Memory B cell (primary cell): ENCODE data around the gene MEIOSIN.

Experiments
- ATAC-seq: fragments of 150-1000 bp; cut with Tn5 transposase; 2 replicates; pipeline ENCODE4 v1.10.0; 2021; ENCODE audit warnings: low read depth, mild to moderate bottlenecking, moderate library complexity
- DNase-seq, 2 donors: peaks; one replicate each; pipeline ENCODE4 v3.0.0; 2022; ENCODE audit warnings: low spot score in 2 of 2
- H3K27ac Mint-ChIP-seq: one replicate; pipeline ENCODE4 v1.8.0; 2022; ENCODE audit warnings: mild to moderate bottlenecking, moderate library complexity, mixed read lengths
- H3K27me3 Mint-ChIP-seq: one replicate; pipeline ENCODE4 v1.8.0; 2022; ENCODE audit warnings: mixed read lengths
- H3K36me3 Mint-ChIP-seq: one replicate; pipeline ENCODE4 v1.8.0; 2022; ENCODE audit warnings: mild to moderate bottlenecking, mixed read lengths
- H3K4me1 Mint-ChIP-seq: one replicate; pipeline ENCODE4 v1.8.0; 2022; ENCODE audit warnings: mixed read lengths
- H3K4me3 Mint-ChIP-seq: one replicate; pipeline ENCODE4 v1.8.0; 2022; ENCODE audit warnings: mild to moderate bottlenecking, moderate library complexity, mixed read lengths
- H3K9me3 Mint-ChIP-seq: one replicate; pipeline ENCODE4 v1.8.0; 2022; ENCODE audit warnings: mixed read lengths

The MEIOSIN gene

GRCh38 chr19:45773384-45773783, 40.1 kb downstream of the MEIOSIN start:
- ATAC-seq (no peak), DNase-seq (no peak)
- Mint-ChIP-seq H3K4me3 (no peak overlapping the region), H3K36me3 (peaks cover 7% of the 10 kb centered on the region), H3K27me3 (no peaks in the 10 kb centered on the region), H3K4me1 (peaks cover 16% of the 10 kb centered on the region), H3K27ac (no peak overlapping the region), H3K9me3 (no peaks in the 10 kb centered on the region)

DNA sequence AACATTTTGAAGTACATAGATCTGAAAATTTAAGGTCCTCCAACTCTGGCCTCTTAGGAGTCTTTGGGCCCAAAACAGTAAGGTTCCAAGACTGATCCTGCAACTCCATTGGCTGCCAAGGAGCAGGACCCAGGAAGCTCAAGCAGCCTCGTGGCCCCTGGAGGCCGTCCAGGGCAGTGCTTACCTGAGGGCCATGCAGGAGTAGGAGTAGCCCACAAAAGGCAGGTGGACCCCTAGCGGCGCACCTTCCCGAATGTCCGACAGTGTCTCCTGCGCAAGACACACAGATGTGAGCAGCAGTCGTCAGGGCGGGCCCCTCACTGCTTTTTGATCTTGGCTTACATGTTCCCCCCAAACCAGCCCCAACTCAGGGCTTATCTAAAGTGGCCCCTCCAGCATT, 41.5 kb downstream of the MEIOSIN start:
- no peak overlapping the region for H3K4me3 Mint-ChIP-seq
- H3K9me3 Mint-ChIP-seq = no peaks in the 10 kb centered on the region
- ATAC-seq (no peak), DNase-seq (no peak)
- H3K27me3 Mint-ChIP-seq = peaks cover 6% of the 10 kb centered on the region
- H3K27ac Mint-ChIP-seq = no peak overlapping the region
- peaks cover 13% of the 10 kb centered on the region for H3K36me3 Mint-ChIP-seq
- peaks cover 21% of the 10 kb centered on the region for H3K4me1 Mint-ChIP-seq

DNA sequence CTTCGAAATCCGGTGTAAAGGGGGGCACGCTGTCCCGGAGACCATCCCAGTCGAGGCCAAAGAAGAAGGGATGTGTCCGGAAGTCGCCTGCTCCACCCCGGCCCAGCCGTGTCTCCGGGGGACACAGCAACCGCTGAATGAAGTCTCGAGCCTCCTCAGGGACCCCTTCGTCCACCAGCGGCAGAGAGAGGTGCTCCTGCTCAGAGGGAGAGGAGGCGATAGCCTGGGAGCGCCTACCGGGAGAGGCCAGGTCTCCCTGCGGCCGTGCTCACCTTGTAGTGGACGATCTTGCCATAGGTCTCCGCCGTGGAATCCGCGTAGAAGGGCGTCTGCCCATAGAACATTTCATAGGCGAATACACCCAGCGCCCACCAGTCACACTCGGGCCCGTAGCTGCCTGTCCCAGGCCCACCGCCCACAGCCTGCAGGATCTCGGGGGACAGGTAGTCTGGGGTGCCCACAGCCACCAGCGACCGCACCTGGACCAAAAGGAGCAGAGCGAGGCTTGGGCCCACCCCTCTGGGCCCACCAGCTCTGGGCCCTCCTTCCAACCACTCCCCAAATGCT, 44.2 kb downstream of the MEIOSIN start:
- peaks cover 14% of the 10 kb centered on the region for H3K27me3 Mint-ChIP-seq
- H3K36me3 Mint-ChIP-seq = peaks cover 13% of the 10 kb centered on the region
- no peak overlapping the region for H3K4me3 Mint-ChIP-seq
- no peak for DNase-seq
- H3K27ac Mint-ChIP-seq = no peak overlapping the region
- peaks cover 22% of the 10 kb centered on the region for H3K4me1 Mint-ChIP-seq
- ATAC-seq = no peak
- H3K9me3 Mint-ChIP-seq = no peaks in the 10 kb centered on the region

GRCh38 chr19:45778010-45778661, 44.9 kb downstream of the MEIOSIN start:
- no peak overlapping the region for H3K27ac Mint-ChIP-seq
- DNase-seq = no peak
- peaks cover 21% of the 10 kb centered on the region for H3K4me1 Mint-ChIP-seq
- peaks cover 14% of the 10 kb centered on the region for H3K27me3 Mint-ChIP-seq
- H3K4me3 Mint-ChIP-seq = no peak overlapping the region
- H3K36me3 Mint-ChIP-seq = peaks cover 13% of the 10 kb centered on the region
- H3K9me3 Mint-ChIP-seq = no peaks in the 10 kb centered on the region
- no peak for ATAC-seq

GRCh38 chr19:45779231-45780145, 46.2 kb downstream of the MEIOSIN start:
- H3K36me3 Mint-ChIP-seq = peaks cover 13% of the 10 kb centered on the region
- H3K9me3 Mint-ChIP-seq = no peaks in the 10 kb centered on the region
- peaks cover 21% of the 10 kb centered on the region for H3K4me1 Mint-ChIP-seq
- H3K4me3 Mint-ChIP-seq = peak overlapping the region; percentile 72
- DNase-seq (peak; percentile 87 to 90), ATAC-seq (peak; percentile 97)
- H3K27me3 Mint-ChIP-seq = peaks cover 14% of the 10 kb centered on the region
- peak overlapping the region; percentile 10 for H3K27ac Mint-ChIP-seq

DNA sequence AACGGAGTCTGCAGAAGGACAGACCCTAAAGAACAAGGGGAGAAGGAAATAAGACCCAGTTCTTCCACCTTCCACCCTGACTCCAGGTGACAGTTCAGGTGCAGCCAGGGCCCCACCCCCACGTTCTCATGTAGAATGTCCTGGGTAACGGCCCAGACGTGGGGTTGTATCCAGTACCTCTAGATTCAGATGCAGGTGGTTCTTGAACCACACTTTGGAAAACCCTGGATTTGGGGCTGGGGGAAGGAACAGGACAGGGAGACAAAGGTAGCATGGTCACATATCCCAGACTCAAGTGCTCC, 46.9 kb downstream of the MEIOSIN start:
- Mint-ChIP-seq H3K4me3 (no peak overlapping the region), H3K36me3 (peaks cover 13% of the 10 kb centered on the region), H3K27me3 (peaks cover 14% of the 10 kb centered on the region), H3K9me3 (no peaks in the 10 kb centered on the region), H3K27ac (no peak overlapping the region), H3K4me1 (peaks cover 21% of the 10 kb centered on the region)
- DNase-seq = no peak
- no peak for ATAC-seq

GRCh38 chr19:45780448-45781213, 47.4 kb downstream of the MEIOSIN start:
- DNase-seq (no peak), ATAC-seq (no peak)
- H3K27ac Mint-ChIP-seq = no peak overlapping the region
- peaks cover 21% of the 10 kb centered on the region for H3K4me1 Mint-ChIP-seq
- H3K27me3 Mint-ChIP-seq = peaks cover 14% of the 10 kb centered on the region
- H3K4me3 Mint-ChIP-seq = no peak overlapping the region
- H3K9me3 Mint-ChIP-seq = no peaks in the 10 kb centered on the region
- peaks cover 13% of the 10 kb centered on the region for H3K36me3 Mint-ChIP-seq

DNA sequence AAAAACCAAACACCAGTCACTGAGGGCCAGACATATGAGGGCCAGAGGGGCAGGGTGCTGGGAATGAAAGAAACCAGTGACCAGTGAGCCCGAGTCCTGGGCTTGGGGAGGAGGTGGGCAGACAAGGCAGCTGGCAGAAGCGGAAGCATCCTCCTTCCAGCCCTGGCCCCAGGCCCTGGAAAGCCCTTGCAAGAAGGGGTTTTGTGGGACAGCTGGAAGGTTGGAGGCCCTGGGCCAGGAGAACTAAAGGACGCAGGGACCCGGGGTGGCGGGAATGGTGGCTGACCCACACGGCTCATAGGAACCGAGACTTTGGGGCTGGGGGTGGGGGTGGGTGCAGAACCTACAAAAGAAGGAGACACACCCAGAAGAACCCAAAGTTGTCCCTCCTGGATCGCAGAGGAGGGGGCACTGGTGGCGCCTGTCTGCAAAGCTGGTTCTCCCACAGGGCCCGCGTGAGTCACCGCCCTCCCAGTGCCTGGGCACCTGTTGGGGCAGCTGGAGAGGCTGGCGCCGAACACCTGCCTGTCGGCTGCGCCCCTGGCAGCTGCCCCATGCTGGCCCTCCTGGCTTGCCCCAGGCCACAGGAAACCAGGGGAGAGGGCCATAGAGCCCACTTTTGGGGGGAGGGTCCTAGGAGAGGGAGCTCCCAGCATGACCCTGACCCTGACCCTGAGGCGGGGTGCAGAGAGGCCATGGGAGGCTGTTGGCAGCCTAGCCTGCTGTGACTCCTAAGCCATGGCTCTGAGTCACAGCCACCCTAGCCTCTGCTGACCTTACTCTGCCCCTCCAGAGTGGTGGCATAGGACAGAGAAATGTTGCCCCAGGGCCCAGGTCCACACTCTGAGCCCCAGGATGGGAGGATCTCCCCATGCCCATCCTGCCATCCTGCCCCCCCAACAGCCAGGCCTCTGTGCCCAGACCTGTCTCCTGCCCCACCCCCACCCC, 48.2 kb downstream of the MEIOSIN start:
- peaks cover 21% of the 10 kb centered on the region for H3K4me1 Mint-ChIP-seq
- H3K36me3 Mint-ChIP-seq = peaks cover 16% of the 10 kb centered on the region
- H3K9me3 Mint-ChIP-seq = no peaks in the 10 kb centered on the region
- no peak for DNase-seq
- ATAC-seq = no peak
- peaks cover 14% of the 10 kb centered on the region for H3K27me3 Mint-ChIP-seq
- no peak overlapping the region for H3K27ac Mint-ChIP-seq
- H3K4me3 Mint-ChIP-seq = no peak overlapping the region

DNA sequence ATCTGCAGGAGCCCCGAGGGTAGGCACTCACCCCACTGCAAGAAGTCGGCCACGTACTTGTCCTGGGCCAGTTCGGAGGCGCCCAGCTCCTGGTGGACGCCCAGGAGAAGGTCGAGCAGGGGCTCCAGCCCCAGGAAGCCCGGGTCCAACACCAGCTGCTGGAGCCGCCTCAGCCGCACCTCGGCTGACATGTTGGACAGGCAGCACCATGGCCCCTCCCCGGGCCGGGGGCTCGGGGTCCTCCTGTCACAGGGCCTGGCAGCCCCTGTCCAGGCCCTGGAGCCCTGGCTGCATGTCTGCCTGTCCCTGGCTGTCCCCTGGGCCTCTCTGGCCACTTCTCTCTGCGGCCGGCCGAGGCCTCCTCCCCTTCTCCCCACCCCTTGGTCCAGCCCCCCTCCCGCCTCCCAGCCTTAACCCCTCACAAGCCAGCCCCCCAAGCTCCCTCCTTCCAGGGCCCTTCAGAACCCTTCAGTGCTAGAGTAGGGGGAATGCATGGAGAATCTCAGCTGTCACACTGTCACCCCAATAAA, 49.0 kb downstream of the MEIOSIN start, which contains the start of gene DMPK:
TSS of gene DMPK (minus strand) at position 329 of the 530 bp plus-strand sequence. CDS start at position 191, 138 bp downstream.
- Mint-ChIP-seq H3K4me3 (no peak within 1 kb of the TSS), H3K4me1 (peaks cover 21% of the 10 kb centered on the region), H3K27me3 (peaks cover 14% of the 10 kb centered on the region), H3K36me3 (peaks cover 15% of the 10 kb centered on the region), H3K9me3 (no peaks in the 10 kb centered on the region), H3K27ac (no peak within 1 kb of the TSS)
- no peak for ATAC-seq
- DNase-seq = no peak

DNA sequence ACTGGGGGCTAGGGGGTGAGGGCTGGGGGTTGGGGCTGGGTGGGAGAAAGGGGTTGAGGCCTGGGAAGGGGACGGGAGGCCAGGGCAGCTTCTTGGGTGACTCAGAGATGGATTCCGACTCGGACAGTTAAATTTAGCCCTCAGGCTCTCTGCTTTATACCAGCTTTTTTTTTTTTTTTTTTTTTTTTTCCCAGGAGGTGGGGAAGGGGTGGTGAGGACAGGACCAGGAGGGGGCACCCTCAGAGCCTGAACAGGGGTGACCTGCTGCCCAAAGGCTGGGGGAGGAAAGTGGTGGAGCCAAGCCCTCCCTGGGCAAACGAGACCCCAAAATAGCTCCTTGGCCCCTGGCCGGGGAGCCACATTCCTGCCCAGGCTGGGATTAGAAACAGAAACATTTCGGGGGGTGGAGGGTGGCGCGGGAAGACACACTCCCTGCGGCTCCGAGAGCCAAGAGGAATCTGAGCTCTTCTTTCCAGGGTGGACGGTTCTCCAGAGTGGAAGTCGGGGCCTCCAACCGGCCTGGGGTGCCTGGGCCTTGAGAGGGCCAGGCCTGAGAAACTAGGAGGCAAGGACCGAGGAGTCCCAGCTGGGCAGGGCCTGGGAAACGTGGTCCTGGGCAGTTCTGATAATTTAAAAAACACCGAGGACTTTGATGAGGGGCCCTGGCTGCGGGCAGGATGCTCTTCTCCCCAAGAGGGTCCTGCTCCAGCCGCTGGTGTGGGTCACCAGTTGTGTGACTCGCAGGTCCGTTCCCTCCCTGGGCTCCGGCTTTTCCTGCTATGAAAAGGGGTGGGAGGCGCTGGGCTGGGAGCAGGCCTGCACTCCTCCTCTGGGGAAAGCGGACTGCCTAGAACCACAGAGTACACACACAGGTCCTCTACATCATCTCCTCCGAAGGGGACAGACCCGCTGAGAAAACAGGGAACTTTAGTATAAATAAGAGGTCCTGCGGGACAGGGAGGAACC, 49.9 kb downstream of the MEIOSIN start:
- DNase-seq (no peak), ATAC-seq (no peak)
- Mint-ChIP-seq H3K4me3 (no peak overlapping the region), H3K27ac (no peak overlapping the region), H3K9me3 (no peaks in the 10 kb centered on the region), H3K36me3 (peaks cover 18% of the 10 kb centered on the region), H3K27me3 (peaks cover 14% of the 10 kb centered on the region), H3K4me1 (peaks cover 23% of the 10 kb centered on the region)

- Mint-ChIP-seq H3K4me1 (peaks cover 21% of the 10 kb centered on the region), H3K27me3 (peaks cover 13% of the 10 kb centered on the region), H3K36me3 (peaks cover 24% of the 10 kb centered on the region), H3K9me3 (no peaks in the 10 kb centered on the region), H3K4me3 (no peak overlapping the region), H3K27ac (no peak overlapping the region)
- ATAC-seq (no peak), DNase-seq (no peak)
These were observed 50.9 kb downstream of the MEIOSIN start for GRCh38 chr19:45784096-45784495.

DNA sequence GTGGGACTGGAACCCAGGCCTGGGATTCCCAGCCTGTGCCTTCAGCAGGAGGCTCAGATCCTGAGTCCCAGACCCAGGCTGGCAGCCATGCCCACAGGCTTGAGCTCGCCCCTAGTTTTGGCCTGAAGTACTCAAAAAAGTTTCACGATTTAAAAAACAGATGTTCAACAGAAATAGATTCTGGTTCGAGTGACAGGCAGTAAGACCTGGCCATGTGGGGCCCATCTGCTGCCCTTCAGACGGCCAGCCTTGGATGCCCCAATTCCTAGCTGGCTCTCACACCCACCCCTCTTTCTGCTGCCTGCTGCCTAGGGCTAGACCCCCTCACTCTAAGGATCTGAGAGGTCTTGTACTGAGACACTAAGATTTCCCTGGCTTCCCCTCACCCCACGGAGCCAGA, 51.9 kb downstream of the MEIOSIN start:
- no peak for ATAC-seq
- DNase-seq = no peak
- Mint-ChIP-seq H3K36me3 (peaks cover 25% of the 10 kb centered on the region), H3K27me3 (peaks cover 5% of the 10 kb centered on the region), H3K4me1 (peaks cover 12% of the 10 kb centered on the region), H3K4me3 (no peak overlapping the region), H3K9me3 (no peaks in the 10 kb centered on the region), H3K27ac (no peak overlapping the region)
